ENCODE results near the gene FOXP1.

FOXP1 gene

GRCh38 chr3:71602256-71602655, 18.7 kb upstream of the FOXP1 start:
- no peak for ATAC-seq (replicated peaks; ENCODE audit: extremely low read depth, poor library complexity, severe bottlenecking)

GRCh38 chr3:71601811-71602210, 18.3 kb upstream of the FOXP1 start:
- no peak overlapping the region for H3K27ac Mint-ChIP-seq (ENCODE audit: low read depth)
- DNase-seq (ENCODE audit: low spot score in 2 of 2) = no peak
- H3K4me1 Mint-ChIP-seq = peaks cover 4% of the 10 kb centered on the region

More at GRCh38 chr3:71602256-71602655, 18.7 kb upstream of the FOXP1 start:
- H3K27ac Mint-ChIP-seq (ENCODE audit: low read depth) = no peak overlapping the region
- H3K36me3 Mint-ChIP-seq (ENCODE audit: insufficient read depth) = peaks cover 3% of the 10 kb centered on the region
- H3K9me3 Mint-ChIP-seq = peaks cover 6% of the 10 kb centered on the region
- DNase-seq (ENCODE audit: low spot score in 2 of 2) = no peak
- H3K4me3 Mint-ChIP-seq = no peak overlapping the region
- peaks cover 4% of the 10 kb centered on the region for H3K4me1 Mint-ChIP-seq
- no peaks in the 10 kb centered on the region for H3K27me3 Mint-ChIP-seq

GRCh38 chr3:71600646-71601288, 17.2 kb upstream of the FOXP1 start:
- Mint-ChIP-seq H3K4me3 (no peak overlapping the region), H3K27ac (ENCODE audit: low read depth) (no peak overlapping the region), H3K27me3 (no peaks in the 10 kb centered on the region), H3K36me3 (ENCODE audit: insufficient read depth) (peaks cover 3% of the 10 kb centered on the region), H3K4me1 (peaks cover 4% of the 10 kb centered on the region), H3K9me3 (no peaks in the 10 kb centered on the region)
- no peak for DNase-seq (ENCODE audit: low spot score in 2 of 2)
- no peak for ATAC-seq (replicated peaks; ENCODE audit: extremely low read depth, poor library complexity, severe bottlenecking)

More at GRCh38 chr3:71601811-71602210, 18.3 kb upstream of the FOXP1 start:
- H3K27me3 Mint-ChIP-seq = no peaks in the 10 kb centered on the region
- H3K4me3 Mint-ChIP-seq = no peak overlapping the region
- peaks cover 3% of the 10 kb centered on the region for H3K36me3 Mint-ChIP-seq (ENCODE audit: insufficient read depth)
- no peak for ATAC-seq (replicated peaks; ENCODE audit: extremely low read depth, poor library complexity, severe bottlenecking)
- H3K9me3 Mint-ChIP-seq = peaks cover 5% of the 10 kb centered on the region

DNA sequence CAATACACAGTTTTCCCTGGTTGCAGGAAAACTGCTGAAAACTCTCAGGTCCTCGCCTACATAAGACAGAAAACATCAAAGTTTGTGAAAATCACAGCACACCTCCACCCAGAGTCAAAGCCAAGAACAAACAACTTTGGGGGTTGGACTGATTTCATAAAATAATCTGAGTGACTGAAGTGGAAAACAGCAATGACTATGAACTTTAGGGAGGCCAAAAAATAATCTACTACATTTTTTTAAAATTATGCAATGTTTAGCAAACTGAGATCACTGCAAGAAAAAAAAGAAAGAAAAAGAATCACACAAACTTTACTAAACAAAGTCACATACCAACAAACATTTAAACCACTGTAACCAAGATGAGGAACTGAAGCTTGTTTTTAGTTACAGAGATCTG, 15.9 kb upstream of the FOXP1 start:
- no peak overlapping the region for H3K27ac Mint-ChIP-seq (ENCODE audit: low read depth)
- ATAC-seq (replicated peaks; ENCODE audit: extremely low read depth, poor library complexity, severe bottlenecking) (no peak), DNase-seq (ENCODE audit: low spot score in 2 of 2) (no peak)
- no peak overlapping the region for H3K4me3 Mint-ChIP-seq
- H3K27me3 Mint-ChIP-seq = no peaks in the 10 kb centered on the region
- peaks cover 4% of the 10 kb centered on the region for H3K36me3 Mint-ChIP-seq (ENCODE audit: insufficient read depth)
- H3K9me3 Mint-ChIP-seq = no peaks in the 10 kb centered on the region
- peaks cover 4% of the 10 kb centered on the region for H3K4me1 Mint-ChIP-seq

DNA sequence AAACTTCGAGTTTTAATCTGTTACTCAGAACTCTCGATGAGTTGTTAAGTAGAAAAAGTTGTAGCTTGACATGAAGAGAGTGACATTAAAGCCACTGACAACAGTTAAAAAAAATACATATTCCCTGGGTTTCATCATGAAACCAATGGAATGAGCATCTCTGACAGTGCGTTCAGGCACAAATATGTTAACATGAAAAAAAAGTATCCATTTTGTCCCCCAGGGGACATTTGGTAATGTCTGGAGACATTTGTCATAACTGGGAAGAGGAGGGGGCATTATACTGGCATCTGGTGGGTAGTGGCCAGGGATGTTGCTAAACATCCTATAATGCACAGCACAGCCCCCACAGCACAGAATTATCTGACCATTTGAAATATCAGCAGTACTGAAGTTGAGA, 14.8 kb upstream of the FOXP1 start:
- H3K27ac Mint-ChIP-seq (ENCODE audit: low read depth) = no peak overlapping the region
- H3K27me3 Mint-ChIP-seq = no peaks in the 10 kb centered on the region
- H3K36me3 Mint-ChIP-seq (ENCODE audit: insufficient read depth) = peaks cover 4% of the 10 kb centered on the region
- H3K4me1 Mint-ChIP-seq = peaks cover 4% of the 10 kb centered on the region
- ATAC-seq (replicated peaks; ENCODE audit: extremely low read depth, poor library complexity, severe bottlenecking) (no peak), DNase-seq (ENCODE audit: low spot score in 2 of 2) (no peak)
- H3K9me3 Mint-ChIP-seq = no peaks in the 10 kb centered on the region
- H3K4me3 Mint-ChIP-seq = no peak overlapping the region

DNA sequence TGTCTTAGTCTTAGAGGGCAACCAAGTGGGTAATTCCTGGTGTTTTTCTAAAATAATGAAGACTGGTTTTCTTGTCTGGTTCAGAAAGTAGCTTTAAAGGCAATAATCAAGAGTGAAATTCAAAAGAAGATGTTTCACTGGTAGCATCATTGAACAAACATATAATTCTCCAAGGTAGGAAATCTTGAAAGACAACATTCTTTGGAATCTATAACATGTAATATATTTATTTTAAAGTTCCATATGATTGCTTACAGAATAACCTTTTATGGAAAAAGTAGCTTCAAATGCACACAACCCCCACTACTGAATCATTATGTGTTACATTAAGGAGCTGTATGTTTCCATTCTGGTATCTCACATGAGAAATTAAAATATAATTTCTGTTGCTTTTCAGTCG, 13.8 kb upstream of the FOXP1 start:
- peaks cover 4% of the 10 kb centered on the region for H3K36me3 Mint-ChIP-seq (ENCODE audit: insufficient read depth)
- H3K4me3 Mint-ChIP-seq = no peak overlapping the region
- peaks cover 4% of the 10 kb centered on the region for H3K4me1 Mint-ChIP-seq
- H3K27ac Mint-ChIP-seq (ENCODE audit: low read depth) = no peak overlapping the region
- no peak for DNase-seq (ENCODE audit: low spot score in 2 of 2)
- ATAC-seq (replicated peaks; ENCODE audit: extremely low read depth, poor library complexity, severe bottlenecking) = no peak
- no peaks in the 10 kb centered on the region for H3K27me3 Mint-ChIP-seq
- H3K9me3 Mint-ChIP-seq = no peaks in the 10 kb centered on the region

DNA sequence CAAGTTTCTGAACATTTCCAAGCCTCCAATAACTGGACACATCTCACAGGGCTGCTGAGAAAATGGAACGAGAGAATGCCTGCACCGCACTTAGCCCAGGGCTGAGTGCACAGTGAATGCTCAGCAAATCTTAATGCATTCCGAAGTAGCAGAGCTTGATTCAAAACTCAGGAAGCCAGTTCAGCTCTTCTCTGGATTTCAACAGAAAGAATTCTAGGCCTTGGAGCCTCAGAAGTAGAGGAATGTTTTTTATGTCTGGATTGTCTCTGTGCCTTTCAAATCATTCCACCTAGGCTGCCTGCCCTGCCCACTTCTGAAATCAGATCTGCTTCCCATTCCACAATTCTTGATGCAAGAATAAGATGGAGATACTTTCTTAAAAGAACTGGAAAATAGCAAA, 9.6 kb upstream of the FOXP1 start:
- H3K9me3 Mint-ChIP-seq = no peaks in the 10 kb centered on the region
- ATAC-seq (replicated peaks; ENCODE audit: extremely low read depth, poor library complexity, severe bottlenecking) (no peak), DNase-seq (ENCODE audit: low spot score in 2 of 2) (no peak)
- H3K27ac Mint-ChIP-seq (ENCODE audit: low read depth) = no peak overlapping the region
- H3K27me3 Mint-ChIP-seq = no peaks in the 10 kb centered on the region
- H3K4me1 Mint-ChIP-seq = no peaks in the 10 kb centered on the region
- no peak overlapping the region for H3K4me3 Mint-ChIP-seq
- peaks cover 1% of the 10 kb centered on the region for H3K36me3 Mint-ChIP-seq (ENCODE audit: insufficient read depth)

- peaks cover 1% of the 10 kb centered on the region for H3K36me3 Mint-ChIP-seq (ENCODE audit: insufficient read depth)
- DNase-seq (ENCODE audit: low spot score in 2 of 2) = no peak
- no peak overlapping the region for H3K27ac Mint-ChIP-seq (ENCODE audit: low read depth)
- ATAC-seq (replicated peaks; ENCODE audit: extremely low read depth, poor library complexity, severe bottlenecking) = no peak
- H3K9me3 Mint-ChIP-seq = no peaks in the 10 kb centered on the region
- H3K27me3 Mint-ChIP-seq = no peaks in the 10 kb centered on the region
- no peak overlapping the region for H3K4me3 Mint-ChIP-seq
- H3K4me1 Mint-ChIP-seq = peaks cover 6% of the 10 kb centered on the region
Observed at GRCh38 chr3:71591101-71591500, 7.6 kb upstream of the FOXP1 start.

DNA sequence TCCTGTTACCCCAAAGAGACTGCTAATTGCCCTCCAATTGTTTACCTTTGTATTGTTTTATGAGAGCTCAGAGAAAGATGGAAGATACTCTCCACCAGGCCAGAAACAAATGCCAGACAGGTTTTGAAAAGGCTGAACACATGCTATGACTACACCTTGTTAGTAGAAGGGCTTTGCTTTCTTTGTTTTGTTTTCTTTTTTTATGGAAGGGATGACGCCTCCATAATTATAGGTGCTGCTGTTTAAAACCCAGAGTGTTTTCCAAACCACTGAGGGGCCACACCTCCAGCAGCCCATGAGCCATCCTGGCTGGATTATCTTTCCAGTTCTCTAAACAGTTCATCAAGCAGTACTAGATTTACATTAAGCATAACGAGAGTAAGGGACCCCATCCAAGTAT, 5.6 kb upstream of the FOXP1 start:
- H3K36me3 Mint-ChIP-seq (ENCODE audit: insufficient read depth) = peaks cover 5% of the 10 kb centered on the region
- DNase-seq (ENCODE audit: low spot score in 2 of 2) = no peak
- H3K4me3 Mint-ChIP-seq = no peak overlapping the region
- H3K27ac Mint-ChIP-seq (ENCODE audit: low read depth) = no peak overlapping the region
- H3K4me1 Mint-ChIP-seq = peaks cover 15% of the 10 kb centered on the region
- no peak for ATAC-seq (replicated peaks; ENCODE audit: extremely low read depth, poor library complexity, severe bottlenecking)
- no peaks in the 10 kb centered on the region for H3K27me3 Mint-ChIP-seq
- H3K9me3 Mint-ChIP-seq = no peaks in the 10 kb centered on the region

DNA sequence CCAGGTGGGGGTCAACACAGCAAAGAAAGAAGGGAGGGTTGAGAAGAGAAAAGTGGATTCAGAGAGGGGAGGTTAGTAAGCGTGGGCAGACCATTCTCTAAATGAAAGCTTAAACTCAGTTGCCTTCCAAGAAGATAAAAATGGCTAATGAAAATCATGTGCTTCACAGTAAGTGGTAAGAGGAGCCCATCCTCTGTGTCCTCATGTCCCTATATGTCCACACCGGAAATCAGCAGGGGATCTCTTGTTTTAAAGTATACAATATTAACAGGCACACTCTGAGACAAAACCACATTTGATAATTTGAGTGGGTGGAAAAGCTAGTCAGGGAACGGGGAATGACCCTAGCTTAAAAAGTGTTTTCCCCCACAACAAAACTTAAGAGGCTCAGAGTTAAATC, 4.4 kb upstream of the FOXP1 start:
- ATAC-seq (replicated peaks; ENCODE audit: extremely low read depth, poor library complexity, severe bottlenecking) (no peak), DNase-seq (ENCODE audit: low spot score in 2 of 2) (no peak)
- Mint-ChIP-seq H3K27me3 (no peaks in the 10 kb centered on the region), H3K4me3 (no peak overlapping the region), H3K9me3 (no peaks in the 10 kb centered on the region), H3K36me3 (ENCODE audit: insufficient read depth) (peaks cover 14% of the 10 kb centered on the region), H3K4me1 (peaks cover 17% of the 10 kb centered on the region), H3K27ac (ENCODE audit: low read depth) (no peak overlapping the region)

DNA sequence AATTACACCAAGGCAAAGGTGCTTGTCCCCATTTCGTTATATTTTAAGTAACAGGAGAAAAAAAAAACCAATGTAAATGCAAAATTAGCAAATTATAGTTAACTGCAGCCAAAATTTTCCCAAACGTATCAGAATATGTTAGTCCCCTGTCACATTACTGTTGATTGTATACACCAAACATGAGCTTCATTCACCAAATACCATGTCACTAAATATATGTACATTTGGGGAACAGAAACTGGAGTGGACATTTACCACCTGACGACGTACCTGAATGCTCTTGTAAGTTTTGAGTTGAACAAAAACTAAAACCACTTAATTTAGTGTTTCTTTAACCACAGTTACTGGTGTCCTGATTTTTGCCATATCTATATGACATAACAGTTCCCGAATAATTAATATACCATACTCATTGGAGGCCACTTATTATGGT, 3.3 kb upstream of the FOXP1 start:
- Mint-ChIP-seq H3K4me1 (peaks cover 22% of the 10 kb centered on the region), H3K9me3 (no peaks in the 10 kb centered on the region), H3K27me3 (no peaks in the 10 kb centered on the region), H3K36me3 (ENCODE audit: insufficient read depth) (peaks cover 18% of the 10 kb centered on the region), H3K4me3 (no peak overlapping the region), H3K27ac (ENCODE audit: low read depth) (no peak overlapping the region)
- DNase-seq (ENCODE audit: low spot score in 2 of 2) = no peak
- ATAC-seq (replicated peaks; ENCODE audit: extremely low read depth, poor library complexity, severe bottlenecking) = no peak

DNA sequence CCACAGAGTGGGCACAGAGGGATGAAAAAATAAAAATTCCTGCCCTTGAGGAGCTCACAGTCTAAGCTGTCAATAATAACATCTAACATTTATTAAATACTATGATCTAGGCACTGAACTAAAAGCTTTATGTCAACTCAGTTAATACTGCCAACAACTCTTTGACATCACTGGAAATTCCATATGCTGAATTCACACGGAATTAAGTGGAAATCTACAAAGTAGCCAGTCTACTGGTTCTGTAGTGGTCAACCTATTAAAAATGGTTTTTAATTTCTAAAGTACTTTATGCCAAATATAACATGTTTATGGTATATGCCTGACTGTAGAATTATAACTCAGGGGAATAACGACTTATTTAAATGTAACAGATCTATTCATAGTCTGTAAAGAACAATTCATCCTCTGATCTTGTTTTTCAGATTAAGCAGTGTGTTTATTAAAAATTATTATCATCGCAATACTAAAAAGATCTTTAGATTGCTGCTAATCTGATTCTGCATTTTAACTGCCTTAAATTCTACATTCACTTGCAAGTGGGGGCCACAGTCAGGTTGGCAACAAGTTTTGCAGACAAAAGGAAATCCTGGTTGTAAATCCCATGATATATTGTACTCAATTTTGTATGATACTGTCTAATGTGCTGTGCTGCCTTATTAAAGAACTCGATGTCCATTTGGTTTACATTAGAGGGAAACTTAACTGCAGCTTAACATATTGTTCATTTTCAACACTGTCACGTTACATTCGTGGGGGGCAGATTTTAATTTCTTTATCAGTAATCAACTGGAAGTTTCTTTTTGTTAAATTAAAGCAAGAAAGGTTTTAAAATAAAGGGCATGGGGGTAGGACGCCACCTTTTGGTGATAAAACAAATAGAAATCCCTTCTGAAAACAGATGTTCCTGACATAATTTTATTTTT, 2.6 kb upstream of the FOXP1 start:
- H3K36me3 Mint-ChIP-seq (ENCODE audit: insufficient read depth) = peaks cover 22% of the 10 kb centered on the region
- no peak overlapping the region for H3K27ac Mint-ChIP-seq (ENCODE audit: low read depth)
- no peaks in the 10 kb centered on the region for H3K9me3 Mint-ChIP-seq
- ATAC-seq (replicated peaks; ENCODE audit: extremely low read depth, poor library complexity, severe bottlenecking) (no peak), DNase-seq (ENCODE audit: low spot score in 2 of 2) (peak in 1 of 2 donors; percentile 29)
- H3K27me3 Mint-ChIP-seq = peaks cover 2% of the 10 kb centered on the region
- H3K4me1 Mint-ChIP-seq = peaks cover 25% of the 10 kb centered on the region
- H3K4me3 Mint-ChIP-seq = no peak overlapping the region

- H3K36me3 Mint-ChIP-seq (ENCODE audit: insufficient read depth) = peaks cover 24% of the 10 kb centered on the region
- no peaks in the 10 kb centered on the region for H3K9me3 Mint-ChIP-seq
- peak overlapping the region; percentile 94 for H3K27ac Mint-ChIP-seq (ENCODE audit: low read depth)
- H3K27me3 Mint-ChIP-seq = peaks cover 10% of the 10 kb centered on the region
- ATAC-seq (replicated peaks; ENCODE audit: extremely low read depth, poor library complexity, severe bottlenecking) (no peak), DNase-seq (ENCODE audit: low spot score in 2 of 2) (no peak)
- peak overlapping the region; percentile 96 for H3K4me3 Mint-ChIP-seq
- peaks cover 30% of the 10 kb centered on the region for H3K4me1 Mint-ChIP-seq
Observed at GRCh38 chr3:71585131-71585530, 1.6 kb upstream of the FOXP1 start.

Measured in central memory CD8-positive, alpha-beta T cell (primary cell).